Adrenal gland (tissue), 5 donors: ENCODE data around the gene NFIC.

ENCODE experiments used
- CTCF ChIP-seq, 6 experiments: fragments of 450-650 bp in 4 of 6; fragments of 200-600 bp in 2 of 6; sonication (generic) in 1 of 6; IDR thresholded peaks; 1 replicate in 5 of 6; 2 replicates in 1 of 6; pipeline versions ENCODE4 v1.5.1 to v1.8.0; 2016 to 2021; ENCODE audit warnings: antibody characterized with exemption in 6 of 6, mild to moderate bottlenecking in 2 of 6, moderate library complexity in 1 of 6
- POLR2A ChIP-seq, 2 donors: fragments of 450-650 bp; IDR thresholded peaks; one replicate each; pipeline ENCODE4 v1.6.1; 2017; ENCODE audit warnings: antibody characterized with exemption in 2 of 2, mild to moderate bottlenecking in 2 of 2, moderate library complexity in 1 of 2
- donor health status: DM: no; HTN: no; CAD: no.

- no peak for TF ChIP-seq CTCF (IDR thresholded peaks at IDR 0.05)
- no peak for TF ChIP-seq POLR2A (IDR thresholded peaks at IDR 0.05)
These were observed 56.9 kb downstream of the NFIC start for GRCh38 chr19:3423183-3423829.
